Activated CD4-positive, CD25-positive, alpha-beta regulatory T cell treated with anti-CD3 and anti-CD28 coated beads, Interleukin-2, amount 50 U/mL, for 16 hours (primary cell): ENCODE data around the gene CA6.
"Not testable (repeated sequence)": the region's sequence is repeated elsewhere in the genome, so short reads cannot be mapped to it uniquely, and the experiment has no call there.

Experiments
- DNase-seq: peaks from one replicate; pipeline ENCODE4 v3.0.0-alpha.2; 2020; ENCODE audit warnings: low read depth, low spot score

CA6 gene

GRCh38 chr1:8969937-8970336, 24.3 kb downstream of the CA6 start:
- no peak for DNase-seq

DNA sequence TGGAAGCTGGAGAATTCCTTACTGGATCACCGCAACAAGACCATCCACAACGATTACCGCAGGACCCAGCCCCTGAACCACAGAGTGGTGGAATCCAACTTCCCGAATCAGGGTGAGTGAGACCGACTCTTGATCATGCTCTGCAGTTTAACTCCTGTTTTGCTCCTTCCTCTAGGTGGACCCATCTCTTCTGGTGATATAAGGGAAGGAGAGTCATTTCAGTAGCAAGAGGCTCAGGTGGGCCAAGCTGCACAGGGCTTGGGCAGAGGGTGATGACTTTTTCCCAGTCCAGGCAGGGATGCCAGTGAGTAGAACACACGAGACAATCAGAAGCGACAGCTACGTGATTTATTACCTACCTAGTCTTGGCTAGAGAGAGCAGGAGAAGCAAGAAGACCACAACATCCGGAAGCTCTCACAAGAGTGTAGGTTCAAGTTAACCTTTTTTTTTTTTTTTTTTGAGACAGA, 25.2 kb downstream of the CA6 start:
- DNase-seq, result no peak

GRCh38 chr1:8974551-8974950, 28.9 kb downstream of the CA6 start:
- DNase-seq, result no peak

DNA sequence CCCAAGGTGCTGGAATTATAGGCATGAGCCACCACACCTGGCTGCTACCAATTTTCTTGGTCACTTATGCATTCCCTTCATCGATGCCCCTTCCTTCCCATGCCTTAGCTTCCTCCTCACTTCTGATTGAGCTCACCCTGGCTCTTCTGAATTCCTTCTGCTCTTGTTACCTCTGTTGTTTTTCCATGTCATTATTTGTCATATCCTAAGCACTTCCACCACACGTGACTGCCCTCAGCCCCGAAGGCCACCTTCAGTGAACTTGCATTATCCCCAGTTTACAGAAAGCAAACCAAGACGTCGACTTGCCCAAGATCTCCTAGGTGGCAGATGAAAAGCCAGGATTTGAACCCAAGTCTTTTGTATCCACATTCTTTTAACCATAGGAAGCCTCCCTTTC, 30.7 kb downstream of the CA6 start:
- no peak for DNase-seq

DNA sequence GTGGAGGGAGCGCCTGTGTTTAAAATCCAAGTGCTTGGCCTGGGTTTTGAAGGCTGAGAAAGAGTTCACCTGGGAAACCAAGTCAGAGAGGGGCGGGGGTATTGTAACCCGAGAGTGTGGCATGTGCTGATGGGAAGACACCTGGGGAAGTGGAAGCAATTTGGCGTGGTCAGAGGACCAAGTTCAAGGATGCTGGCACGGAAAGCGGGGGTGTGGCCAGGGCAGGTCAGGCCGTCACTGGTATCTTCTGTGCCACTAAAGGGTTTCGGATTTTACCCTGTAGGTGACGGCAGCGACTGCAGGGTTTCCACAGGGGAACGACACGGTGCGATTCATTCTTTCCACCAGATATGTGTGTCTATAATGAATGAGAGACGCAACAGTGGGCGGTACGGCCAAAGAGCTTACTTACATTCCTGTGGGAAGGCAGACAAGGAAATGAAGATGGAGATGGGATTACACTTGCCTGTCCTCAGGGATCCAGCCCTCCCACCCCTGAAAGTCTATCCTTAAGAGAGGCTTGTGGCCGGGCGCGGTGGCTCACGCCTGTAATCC, 31.3 kb downstream of the CA6 start:
- DNase-seq, result no peak

DNA sequence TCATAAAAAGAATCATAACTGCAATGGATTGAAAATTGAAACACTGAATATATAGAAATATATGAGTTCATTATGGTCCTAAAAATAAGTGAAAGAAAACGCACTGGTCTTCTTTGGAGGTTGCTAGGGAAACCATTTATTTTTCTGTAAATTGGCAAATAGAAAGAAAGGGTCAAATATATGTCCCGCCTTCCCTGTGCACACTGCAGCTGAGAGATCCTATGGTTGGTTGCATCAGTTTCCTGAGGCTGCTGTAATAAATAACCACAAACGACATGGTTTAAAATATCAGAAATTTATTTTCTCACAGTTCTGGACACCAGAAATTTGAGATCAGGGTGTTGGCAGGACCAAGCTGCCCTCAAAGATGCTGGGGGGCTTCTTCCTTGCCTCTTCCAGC, 35.0 kb downstream of the CA6 start:
- DNase-seq, result no peak

- DNase-seq, result no peak
These were observed 35.5 kb downstream of the CA6 start for GRCh38 chr1:8981169-8981568.

GRCh38 chr1:8984203-8984602, 38.5 kb downstream of the CA6 start:
- DNase-seq, result no peak

- no peak for DNase-seq
These were observed 39.3 kb downstream of the CA6 start for GRCh38 chr1:8984990-8985389.

GRCh38 chr1:8985915-8986813, 40.5 kb downstream of the CA6 start:
- no peak for DNase-seq

GRCh38 chr1:8986814-8987190, 41.1 kb downstream of the CA6 start:
- no peak for DNase-seq

- DNase-seq, result peak; percentile 35
These were observed 42.4 kb downstream of the CA6 start for GRCh38 chr1:8987881-8988617.

DNA sequence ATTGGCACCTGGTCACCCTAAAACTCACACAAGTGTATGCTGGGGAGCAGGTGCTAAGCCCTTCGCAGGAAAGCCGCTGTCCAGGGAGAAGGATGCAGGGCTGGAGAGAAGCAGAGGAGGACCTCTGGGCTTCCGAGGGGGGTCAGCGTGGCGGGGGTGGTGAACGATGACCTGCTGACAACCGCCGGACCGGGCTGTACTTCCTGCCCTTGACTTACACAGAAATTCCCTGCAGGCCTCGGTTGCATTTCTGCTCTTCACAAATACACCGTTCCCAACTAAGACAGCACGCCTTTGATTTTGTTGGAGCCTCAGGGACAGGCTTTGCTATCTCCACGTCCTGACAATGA, 42.9 kb downstream of the CA6 start:
- DNase-seq, result no peak

GRCh38 chr1:8989061-8989460, 43.4 kb downstream of the CA6 start:
- no peak for DNase-seq

- DNase-seq, result no peak
These were observed 44.2 kb downstream of the CA6 start for GRCh38 chr1:8989821-8990220.

GRCh38 chr1:8992936-8993687, 47.4 kb downstream of the CA6 start:
- no peak for DNase-seq

GRCh38 chr1:8993962-8994675, 48.5 kb downstream of the CA6 start:
- not testable (repeated sequence) for DNase-seq

DNA sequence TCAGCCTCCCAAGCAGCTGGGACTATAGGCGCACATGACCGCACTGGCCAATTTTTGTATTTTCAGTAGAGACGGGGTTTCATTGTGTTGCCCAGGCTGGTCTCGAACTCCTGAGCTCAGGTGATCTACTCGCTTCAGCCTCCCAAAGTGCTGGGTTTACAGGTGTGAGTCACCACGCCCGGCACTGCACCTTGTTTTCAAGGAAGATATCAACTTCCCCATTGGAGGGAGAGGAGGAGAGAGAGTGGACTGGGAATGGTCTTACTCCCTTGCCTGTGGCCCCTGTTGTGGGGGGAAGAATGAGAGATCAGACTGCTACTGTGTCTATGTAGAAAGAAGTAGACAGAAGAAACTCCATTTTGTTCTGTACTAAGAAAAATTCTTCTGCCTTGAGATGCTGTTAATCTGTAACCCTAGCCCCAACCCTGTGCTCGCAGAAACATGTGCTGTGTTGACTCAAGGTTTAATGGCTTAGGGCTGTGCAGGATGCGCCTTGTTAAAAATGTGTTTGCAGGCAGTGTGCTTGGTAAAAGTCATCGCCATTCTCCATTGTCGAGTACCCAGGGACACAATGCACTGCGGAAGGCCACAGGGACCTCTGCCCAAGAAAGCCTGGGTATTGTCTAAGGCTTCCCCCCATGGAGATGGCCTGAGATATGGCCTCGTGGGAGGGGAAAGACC, 56.0 kb downstream of the CA6 start:
- DNase-seq, result not testable (repeated sequence)

- DNase-seq, result not testable (repeated sequence)
These were observed 56.5 kb downstream of the CA6 start for GRCh38 chr1:9002215-9002560.

DNA sequence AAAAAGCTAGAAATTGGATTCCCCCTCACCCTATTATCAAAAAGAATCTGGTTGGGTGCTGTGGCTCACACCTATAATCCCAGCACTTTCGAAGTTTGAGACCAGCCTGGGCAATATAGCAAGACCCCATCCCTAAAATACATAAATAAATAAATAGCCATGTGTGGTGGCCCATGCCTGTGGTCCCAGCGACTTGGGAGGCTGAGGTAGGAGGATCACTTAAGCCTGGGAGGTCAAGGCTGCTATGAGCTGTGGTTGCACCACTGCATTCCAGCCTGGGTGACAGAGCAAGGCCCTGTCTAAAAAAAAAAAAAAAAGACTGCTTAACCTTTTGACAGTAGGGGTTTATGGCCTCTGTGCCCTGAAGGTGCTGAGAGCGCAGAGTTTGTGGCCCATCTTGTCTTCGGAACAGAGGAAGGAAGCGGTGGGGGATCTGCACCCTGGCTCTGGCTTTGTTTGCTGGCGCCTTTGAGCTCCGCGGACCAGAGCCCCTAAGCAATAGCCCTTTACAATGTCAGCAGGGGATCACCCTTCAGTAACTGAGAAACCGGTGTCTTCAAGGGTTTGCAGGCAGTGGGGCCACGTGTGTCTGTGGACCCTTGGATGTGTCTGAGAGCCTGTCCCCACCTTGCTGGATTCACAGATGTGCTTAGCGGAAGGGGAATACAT, 58.5 kb downstream of the CA6 start:
- DNase-seq, result no peak
